Sigmoid colon (tissue), 7 donors: ENCODE data around the gene PTPN14. TPM values are rescaled to one million over a fixed set of nuclear protein-coding genes. Genes with fewer than 3 reads are reported as not detected.
A peak's percentile ranks its signal among the peaks of the same experiment; 100 is the strongest.

Experiments
- DNase-seq: peaks from one replicate; pipeline ENCODE4 v3.0.0-alpha.2; 2019
- H3K27ac ChIP-seq, 4 donors: fragments of 200-600 bp; sonication (generic); one replicate each; pipeline ENCODE4 v1.5.1; 2016 to 2019; ENCODE audit warnings: mild to moderate bottlenecking in 1 of 4
- H3K27me3 ChIP-seq, 3 donors: fragments of 200-600 bp; sonication (generic); one replicate each; pipeline ENCODE4 v1.5.1; 2019; ENCODE audit warnings: mild to moderate bottlenecking in 1 of 3
- H3K36me3 ChIP-seq, 4 donors: fragments of 200-600 bp; sonication (generic); one replicate each; pipeline ENCODE4 v1.5.1; 2016 to 2019
- H3K4me1 ChIP-seq, 4 donors: fragments of 200-600 bp; sonication (generic); one replicate each; pipeline ENCODE4 v1.5.1; 2017 to 2019
- H3K4me3 ChIP-seq, 4 donors: fragments of 200-600 bp; sonication (generic); one replicate each; pipeline ENCODE4 v1.5.1; 2017 to 2019; ENCODE audit warnings: mild to moderate bottlenecking in 2 of 4, moderate library complexity in 1 of 4
- H3K9me3 ChIP-seq, 4 donors: fragments of 200-600 bp in 3 of 4; sonication (generic) in 3 of 4; one replicate each; pipeline versions ENCODE4 v1.5.1 to v1.6.1; 2013 to 2019
- EP300 ChIP-seq, 4 donors: sonication (generic); formaldehyde crosslinking; IDR thresholded peaks; one replicate each; pipeline ENCODE4 v1.6.1; 2017; ENCODE audit warnings: antibody characterized with exemption in 4 of 4
- POLR2A ChIP-seq, 2 donors: fragments of 450-650 bp; IDR thresholded peaks; one replicate each; pipeline ENCODE4 v1.6.1; 2016; ENCODE audit warnings: antibody characterized with exemption in 2 of 2, mild to moderate bottlenecking in 2 of 2, moderate library complexity in 2 of 2
- POLR2AphosphoS5 ChIP-seq, 4 donors: sonication (generic); formaldehyde crosslinking; IDR thresholded peaks; one replicate each; pipeline ENCODE4 v1.6.1; 2017; ENCODE audit warnings: antibody characterized with exemption in 4 of 4
- WGBS, 2 donors: extraction: QIAGEN DNeasy Blood & Tissue Kit; methylation state at CpG; one replicate each; pipeline ENCODE4 v1.1.7; 2013; 5-methylcytosine and 5-hydroxymethylcytosine counted together
- intact Hi-C: fragments of 100-400 bp; cut with DNase I; formaldehyde crosslinking; loops from one replicate; pipeline ENCODE4 v1.15.1; 2023
- polyA plus RNA-seq, 3 donors: library from polyadenylated mRNA; stranded (reverse); fragments of 200-250 nt; gene quantifications; one replicate each; pipeline ENCODE4 v1.2.3, GENCODE V29; 2013
- total RNA-seq, 4 donors: library from RNA; depleted of rRNA; stranded (reverse); fragments of >200 nt; gene quantifications; one replicate each; pipeline ENCODE4 v1.1.0, GENCODE V29; 2016
- TF ChIP-seq, protein P1 (sequence below), 4 experiments: fragments of 450-650 bp in 3 of 4; fragments of 200-600 bp in 1 of 4; IDR thresholded peaks; one replicate each; pipeline ENCODE4 v1.5.1; 2016 to 2019; ENCODE audit warnings: antibody characterized with exemption in 4 of 4, mild to moderate bottlenecking in 3 of 4, moderate library complexity in 2 of 4
- donor health status: healthy with polysubstance abuse.
- donor health status: Bipolar disorder and iron deficiency.
- donor health status: healthy.

The PTPN14 gene
- total and polyA plus RNA-seq, 7 donors = 0.46 to 35.5 (median 20.1) TPM

DNA sequence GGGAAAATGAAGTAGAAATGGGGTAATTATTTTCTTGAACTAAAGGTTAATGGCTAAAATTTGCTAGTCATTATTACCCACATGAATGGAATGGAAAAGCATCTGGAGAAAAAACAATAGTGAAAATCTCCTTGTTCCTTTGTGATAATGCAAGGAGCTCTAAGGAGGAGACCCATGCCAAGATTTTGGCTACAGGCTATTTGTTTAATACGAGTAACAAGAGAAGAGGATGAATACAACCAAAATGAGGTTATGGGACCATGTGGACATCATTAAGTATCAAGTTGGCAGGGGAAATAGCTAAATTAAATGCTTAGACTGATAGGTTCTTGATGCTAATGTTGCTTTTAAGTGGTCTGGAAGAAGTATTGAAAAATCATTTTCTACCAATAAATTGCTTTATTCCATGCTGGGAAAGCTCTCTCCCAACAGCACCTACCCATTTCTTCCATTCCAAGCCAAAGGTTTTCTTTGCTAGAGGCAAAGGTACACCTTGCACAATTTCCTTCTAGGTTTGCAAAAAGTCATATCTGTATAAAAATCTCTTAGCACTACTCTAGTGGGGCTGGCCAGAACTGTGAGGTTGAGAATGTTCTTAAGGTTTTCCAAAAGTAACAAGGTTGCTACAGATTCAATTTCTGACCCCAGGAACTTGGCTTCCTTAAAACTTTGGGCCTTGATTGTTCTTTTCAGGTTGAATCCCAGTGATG, 170.3 kb downstream of the PTPN14 start:
- H3K36me3 ChIP-seq = peaks cover 8 to 39% (median 13%) of the 10 kb centered on the region in 4 donors
- WGBS, 2 donors = 83 to 85% methylated on average over 1 of the region's 1 CpG

DNA sequence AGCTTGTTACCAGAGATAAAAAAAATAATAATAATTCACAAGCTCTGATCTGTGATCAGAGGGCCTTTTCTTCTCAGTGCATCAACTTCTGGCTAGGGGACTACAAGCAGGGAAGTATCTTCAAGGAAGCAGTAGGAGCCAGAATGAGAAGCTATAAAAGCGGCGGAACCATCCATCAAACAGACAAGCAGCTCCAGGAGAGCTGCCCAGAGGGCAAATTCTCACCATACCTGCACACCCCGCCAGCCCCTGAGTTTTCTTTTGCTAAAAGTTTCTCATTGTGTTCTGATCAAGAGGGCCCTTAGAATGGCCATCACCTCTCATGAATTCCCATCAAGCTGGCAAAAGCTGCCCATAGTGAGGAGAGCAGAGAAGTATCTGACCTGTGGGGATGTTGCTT, 171.0 kb downstream of the PTPN14 start:
- no peak overlapping the region for H3K4me3 ChIP-seq
- 86 to 92% methylated on average over 3 of the region's 3 CpGs for WGBS, 2 donors
- intact Hi-C loops = loop anchor here (5.0 kb wide), 1 partner anchor 38 kb away; no protein-coding TSS in a partner anchor
- H3K4me1 ChIP-seq = peaks cover 0 to 24% (median 6%) of the 10 kb centered on the region in 4 donors
- H3K36me3 ChIP-seq = peaks cover 8 to 46% (median 13%) of the 10 kb centered on the region in 4 donors
- DNase-seq = no peak
- TF ChIP-seq, protein P1, sequence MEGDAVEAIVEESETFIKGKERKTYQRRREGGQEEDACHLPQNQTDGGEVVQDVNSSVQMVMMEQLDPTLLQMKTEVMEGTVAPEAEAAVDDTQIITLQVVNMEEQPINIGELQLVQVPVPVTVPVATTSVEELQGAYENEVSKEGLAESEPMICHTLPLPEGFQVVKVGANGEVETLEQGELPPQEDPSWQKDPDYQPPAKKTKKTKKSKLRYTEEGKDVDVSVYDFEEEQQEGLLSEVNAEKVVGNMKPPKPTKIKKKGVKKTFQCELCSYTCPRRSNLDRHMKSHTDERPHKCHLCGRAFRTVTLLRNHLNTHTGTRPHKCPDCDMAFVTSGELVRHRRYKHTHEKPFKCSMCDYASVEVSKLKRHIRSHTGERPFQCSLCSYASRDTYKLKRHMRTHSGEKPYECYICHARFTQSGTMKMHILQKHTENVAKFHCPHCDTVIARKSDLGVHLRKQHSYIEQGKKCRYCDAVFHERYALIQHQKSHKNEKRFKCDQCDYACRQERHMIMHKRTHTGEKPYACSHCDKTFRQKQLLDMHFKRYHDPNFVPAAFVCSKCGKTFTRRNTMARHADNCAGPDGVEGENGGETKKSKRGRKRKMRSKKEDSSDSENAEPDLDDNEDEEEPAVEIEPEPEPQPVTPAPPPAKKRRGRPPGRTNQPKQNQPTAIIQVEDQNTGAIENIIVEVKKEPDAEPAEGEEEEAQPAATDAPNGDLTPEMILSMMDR (IDR thresholded peaks at IDR 0.05) = no peak
- TF ChIP-seq POLR2AphosphoS5 (IDR thresholded peaks at IDR 0.05) = peak in 2 of 4 donors; percentile 17 to 26
- peak in 1 of 4 donors; percentile 6 for TF ChIP-seq EP300 (IDR thresholded peaks at IDR 0.05)
- H3K27ac ChIP-seq = peak overlapping the region; percentile 48 to 69 (median 60)
- no peaks in the 10 kb centered on the region for H3K27me3 ChIP-seq
- no peaks in the 10 kb centered on the region for H3K9me3 ChIP-seq

More for the DNA sequence above, 170.3 kb downstream of the PTPN14 start:
- no peak overlapping the region for H3K4me3 ChIP-seq
- no peaks in the 10 kb centered on the region for H3K9me3 ChIP-seq
- peaks cover 0 to 24% (median 6%) of the 10 kb centered on the region in 4 donors for H3K4me1 ChIP-seq
- peak overlapping the region; percentile 48 to 69 (median 60) for H3K27ac ChIP-seq
- no peaks in the 10 kb centered on the region for H3K27me3 ChIP-seq
- no peak for DNase-seq
- intact Hi-C loops = loop anchor here (5.0 kb wide), 1 partner anchor 39 kb away; no protein-coding TSS in a partner anchor
- TF ChIP-seq POLR2A (IDR thresholded peaks at IDR 0.05) (no peak), EP300 (IDR thresholded peaks at IDR 0.05) (no peak), POLR2AphosphoS5 (IDR thresholded peaks at IDR 0.05) (no peak)
- TF ChIP-seq, protein P1 (IDR thresholded peaks at IDR 0.05) = no peak

DNA sequence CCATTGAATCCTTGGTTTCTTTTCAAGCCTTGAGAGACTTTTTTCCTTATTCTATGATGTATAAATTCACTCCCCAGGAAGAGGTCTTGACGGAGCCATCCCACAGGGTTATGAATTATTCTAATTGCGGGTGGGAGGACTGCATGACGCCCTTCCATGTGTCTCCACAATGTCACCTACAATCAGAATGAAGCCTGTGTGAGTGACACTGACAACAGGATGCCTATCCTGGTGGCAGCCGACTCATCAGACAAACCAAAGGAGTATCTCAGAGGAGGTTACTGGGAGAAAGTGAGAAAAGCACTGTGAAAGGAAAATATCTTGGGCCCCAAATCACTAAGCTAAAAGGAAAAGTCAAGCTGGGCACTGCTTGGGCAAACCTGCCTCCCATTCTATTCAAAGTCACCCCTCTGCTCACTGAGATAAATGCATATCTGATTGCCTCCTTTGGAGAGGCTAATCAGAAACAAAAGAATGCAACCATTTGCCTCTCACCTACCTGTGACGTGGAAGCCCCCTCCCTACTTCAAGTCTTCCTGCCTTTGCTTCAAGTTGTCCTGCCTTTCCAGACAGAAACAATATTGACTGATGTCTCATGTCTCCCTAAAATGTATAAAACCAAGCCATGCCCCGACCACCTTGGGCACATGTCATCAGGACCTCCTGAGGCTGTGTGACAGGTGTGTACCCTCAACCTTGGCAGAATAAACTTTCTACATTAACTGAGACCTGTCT, 172.0 kb downstream of the PTPN14 start:
- 87 to 88% methylated on average over 6 of the region's 6 CpGs for WGBS, 2 donors
- TF ChIP-seq POLR2A (IDR thresholded peaks at IDR 0.05) (no peak), POLR2AphosphoS5 (IDR thresholded peaks at IDR 0.05) (no peak)
- H3K36me3 ChIP-seq = peaks cover 8 to 47% (median 13%) of the 10 kb centered on the region in 4 donors

DNA sequence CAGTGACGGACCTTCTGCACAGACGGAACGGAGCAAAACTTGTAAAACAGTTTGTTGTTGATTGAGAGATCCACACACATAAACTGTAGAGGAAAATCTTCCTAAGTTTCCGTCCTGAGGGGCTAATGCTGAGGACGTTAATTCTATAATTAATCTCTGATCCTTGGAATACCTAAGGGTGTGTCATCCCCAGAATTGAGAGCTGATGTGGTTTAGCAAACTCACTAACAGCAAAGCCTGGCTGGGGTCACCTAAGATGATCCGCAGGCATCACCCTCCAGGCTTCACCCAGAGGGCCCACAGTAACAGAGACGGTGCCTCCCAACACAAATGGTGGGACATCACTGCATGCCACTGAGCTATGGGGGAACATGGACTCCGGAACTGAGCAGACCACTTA, 172.9 kb downstream of the PTPN14 start:
- 94 to 96% methylated on average over 8 of the region's 8 CpGs for WGBS, 2 donors
- H3K4me3 ChIP-seq = no peak overlapping the region
- H3K4me1 ChIP-seq = peaks cover 0 to 37% (median 12%) of the 10 kb centered on the region in 4 donors
- H3K9me3 ChIP-seq = no peaks in the 10 kb centered on the region
- H3K36me3 ChIP-seq = peaks cover under 1 to 38% (median 5%) of the 10 kb centered on the region in 4 donors
- intact Hi-C loops = no loop called here
- DNase-seq = no peak
- TF ChIP-seq POLR2AphosphoS5 (IDR thresholded peaks at IDR 0.05) (no peak), EP300 (IDR thresholded peaks at IDR 0.05) (no peak), POLR2A (IDR thresholded peaks at IDR 0.05) (no peak)
- TF ChIP-seq, protein P1 (IDR thresholded peaks at IDR 0.05) = no peak
- H3K27ac ChIP-seq = peak overlapping the region in 2 of 4 donors; percentile 18 to 69
- no peaks in the 10 kb centered on the region for H3K27me3 ChIP-seq

More for the DNA sequence above, 172.0 kb downstream of the PTPN14 start:
- Histone ChIP-seq H3K4me1 (peaks cover 0 to 29% (median 8%) of the 10 kb centered on the region in 4 donors), H3K9me3 (no peaks in the 10 kb centered on the region), H3K4me3 (no peak overlapping the region), H3K27me3 (no peaks in the 10 kb centered on the region), H3K27ac (peak overlapping the region in 3 of 4 donors; percentile 55 to 69 (median 64))
- DNase-seq = no peak
- intact Hi-C loops = no loop called here

DNA sequence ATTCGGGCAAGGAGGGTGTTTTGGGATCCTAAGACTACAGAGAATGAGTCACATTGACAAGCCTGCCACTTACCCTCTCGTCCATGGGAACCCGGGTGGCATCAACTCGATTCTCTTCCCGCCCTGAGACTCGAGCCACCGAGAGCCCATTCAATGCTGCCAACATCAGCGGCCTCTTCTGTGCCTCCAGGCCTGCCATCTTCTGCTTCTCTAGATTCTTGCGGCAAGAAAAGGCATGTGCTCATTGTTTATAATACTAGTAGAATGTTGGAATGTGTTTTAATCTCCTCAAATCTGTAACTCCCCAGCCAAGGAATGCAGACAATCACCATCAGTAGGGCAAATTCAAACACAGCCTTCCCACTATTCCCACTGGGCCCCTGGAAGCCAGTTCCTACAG, 173.5 kb downstream of the PTPN14 start:
- 84 to 95% methylated on average over 9 of the region's 9 CpGs for WGBS, 2 donors

More for the DNA sequence above, 173.5 kb downstream of the PTPN14 start:
- no peak for DNase-seq
- intact Hi-C loops = no loop called here
- Histone ChIP-seq H3K27ac (peak overlapping the region in 2 of 4 donors; percentile 18 to 69), H3K27me3 (no peaks in the 10 kb centered on the region), H3K36me3 (peaks cover 0 to 32% (median under 1%) of the 10 kb centered on the region in 4 donors), H3K4me3 (no peak overlapping the region), H3K9me3 (no peaks in the 10 kb centered on the region), H3K4me1 (peaks cover 0 to 37% (median 12%) of the 10 kb centered on the region in 4 donors)
- TF ChIP-seq POLR2A (IDR thresholded peaks at IDR 0.05) (no peak), EP300 (IDR thresholded peaks at IDR 0.05) (no peak), POLR2AphosphoS5 (IDR thresholded peaks at IDR 0.05) (no peak)
- TF ChIP-seq, protein P1 (IDR thresholded peaks at IDR 0.05) = no peak
